Suppressor macrophage (primary cell): ENCODE measurements around the gene KCNQ1.

Experiments used
- DNase-seq, 4 experiments: peaks; one replicate each; pipeline ENCODE4 v3.0.0-alpha.2; 2020 to 2022

Gene KCNQ1

GRCh38 chr11:2750682-2751522 lies 306.1 kb downstream of the KCNQ1 start:
- DNase-seq, result no peak

- no peak for DNase-seq
Observed at GRCh38 chr11:2751523-2752203, 306.9 kb downstream of the KCNQ1 start.

DNA sequence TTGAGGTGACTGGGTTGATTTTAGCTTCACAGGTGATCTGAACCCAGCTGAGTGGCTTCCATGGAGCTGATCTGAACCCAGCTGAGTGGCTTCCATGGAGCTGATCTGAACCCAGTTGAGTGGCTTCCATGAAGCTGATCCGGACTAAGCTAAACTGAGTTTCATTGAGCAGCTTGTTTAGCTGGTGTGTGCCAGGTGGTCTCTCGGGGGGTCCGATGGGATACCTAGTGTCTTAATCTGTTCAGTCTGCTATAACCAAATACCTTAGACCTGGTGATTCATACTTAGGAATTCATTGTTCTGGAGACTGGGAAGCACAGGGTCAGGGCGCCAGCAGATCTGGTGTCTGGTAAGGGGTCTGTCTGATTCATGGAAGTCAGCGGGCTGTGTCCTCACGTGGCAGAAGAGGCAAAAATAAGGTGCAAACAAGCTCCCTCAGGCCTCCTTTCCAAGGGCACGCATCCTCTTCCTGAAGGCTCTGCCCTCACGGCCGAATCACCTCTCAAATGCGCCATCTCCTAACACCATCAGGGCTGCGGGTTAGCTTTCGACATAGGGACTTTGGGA lies 307.5 kb downstream of the KCNQ1 start:
- no peak for DNase-seq

DNA sequence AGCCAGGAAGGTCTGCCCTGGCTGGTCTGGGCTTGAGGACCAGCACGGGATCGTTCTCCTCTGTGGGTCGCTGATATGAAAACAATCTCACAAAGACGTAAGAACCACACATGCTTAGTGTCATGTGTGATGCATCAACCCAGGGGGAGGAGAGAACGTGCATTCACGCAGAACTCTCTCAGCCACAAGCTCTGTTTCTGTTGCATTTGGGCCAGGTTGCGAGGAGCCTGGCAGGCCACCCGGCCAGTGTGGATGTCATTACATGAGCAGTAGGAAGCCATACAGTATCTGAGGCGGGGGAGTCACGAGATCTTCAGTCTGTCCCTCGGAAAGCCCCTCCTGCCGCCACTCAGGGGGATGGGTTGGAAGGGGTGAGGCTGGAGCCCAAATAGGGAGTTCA lies 308.1 kb downstream of the KCNQ1 start:
- DNase-seq, result no peak

GRCh38 chr11:2754008-2754407 lies 309.2 kb downstream of the KCNQ1 start:
- no peak for DNase-seq

DNA sequence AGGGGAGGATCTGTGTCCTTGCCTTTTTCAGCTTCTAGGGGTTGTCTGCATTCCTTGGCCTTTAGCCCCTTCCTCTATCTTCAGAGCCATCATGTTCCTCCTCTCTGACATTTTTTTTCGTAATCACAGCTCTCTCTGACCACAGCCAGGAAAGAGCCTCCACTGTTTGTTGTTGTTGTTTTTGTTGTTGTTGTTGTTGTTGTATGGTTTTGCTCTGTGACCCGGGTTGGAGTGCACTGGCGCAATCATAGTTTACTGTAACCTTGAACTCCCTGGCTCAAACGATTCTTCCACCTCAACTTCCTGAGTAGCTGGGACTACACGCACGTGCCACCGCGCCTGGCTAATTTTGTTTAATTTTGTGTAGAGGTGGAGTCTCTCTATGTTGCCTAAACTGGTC lies 310.3 kb downstream of the KCNQ1 start:
- no peak for DNase-seq

DNA sequence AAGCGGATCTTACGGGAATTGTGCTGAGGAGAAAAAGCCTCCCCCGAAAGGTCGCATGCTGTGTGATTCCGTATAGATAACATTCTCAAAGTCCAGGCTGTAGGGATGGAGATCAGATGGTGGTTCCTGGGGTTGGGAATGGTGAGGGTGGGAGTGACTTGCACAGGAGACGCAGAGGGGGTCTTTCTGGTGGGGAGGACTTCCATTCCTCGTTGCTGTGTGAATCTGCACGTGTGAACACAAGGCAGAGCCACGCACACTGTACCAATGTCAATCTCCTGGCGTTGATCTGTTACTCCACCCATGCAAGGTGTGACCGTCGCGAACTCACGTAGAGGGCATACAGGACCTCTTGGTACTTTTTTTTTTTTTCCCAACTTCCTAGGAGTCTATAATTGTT lies 313.9 kb downstream of the KCNQ1 start:
- DNase-seq, result no peak

GRCh38 chr11:2759228-2760195 lies 314.7 kb downstream of the KCNQ1 start:
- no peak for DNase-seq

DNA sequence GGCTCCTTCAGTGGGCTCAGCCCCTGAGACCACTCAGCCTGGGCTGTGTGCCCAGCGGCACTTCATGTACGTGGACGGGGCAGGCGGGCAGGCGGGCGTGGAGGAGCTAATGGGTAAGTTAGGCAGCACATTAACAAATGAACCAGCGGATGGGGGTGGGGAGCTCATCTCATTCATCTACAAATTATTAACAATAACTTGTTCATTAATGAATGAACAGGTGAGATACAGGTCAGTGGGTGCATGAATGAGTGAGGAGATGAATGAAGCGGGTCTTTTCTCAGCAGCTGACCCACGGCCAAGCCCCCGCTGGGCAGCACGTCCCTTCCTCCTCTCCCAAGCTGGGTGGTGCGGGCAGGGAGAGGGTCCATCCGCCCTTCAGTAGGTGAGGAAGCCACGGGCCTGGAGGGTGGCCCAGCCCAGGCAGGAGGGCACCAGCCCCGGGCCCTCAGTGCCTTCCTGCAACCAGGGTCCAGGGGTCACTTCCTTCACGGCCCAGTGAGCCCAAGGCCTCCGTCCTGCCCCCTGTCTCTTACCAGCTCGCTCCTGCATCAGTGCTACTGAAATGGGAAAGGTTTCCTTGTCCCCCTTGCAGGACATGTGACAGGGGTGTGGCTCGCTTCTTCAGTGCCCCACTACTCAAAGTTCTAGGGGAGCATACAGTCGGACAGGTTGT lies 315.5 kb downstream of the KCNQ1 start:
- no peak for DNase-seq

- DNase-seq, result no peak
Observed at GRCh38 chr11:2761131-2762030, 316.6 kb downstream of the KCNQ1 start.

GRCh38 chr11:2762031-2762380 lies 317.2 kb downstream of the KCNQ1 start:
- no peak for DNase-seq

DNA sequence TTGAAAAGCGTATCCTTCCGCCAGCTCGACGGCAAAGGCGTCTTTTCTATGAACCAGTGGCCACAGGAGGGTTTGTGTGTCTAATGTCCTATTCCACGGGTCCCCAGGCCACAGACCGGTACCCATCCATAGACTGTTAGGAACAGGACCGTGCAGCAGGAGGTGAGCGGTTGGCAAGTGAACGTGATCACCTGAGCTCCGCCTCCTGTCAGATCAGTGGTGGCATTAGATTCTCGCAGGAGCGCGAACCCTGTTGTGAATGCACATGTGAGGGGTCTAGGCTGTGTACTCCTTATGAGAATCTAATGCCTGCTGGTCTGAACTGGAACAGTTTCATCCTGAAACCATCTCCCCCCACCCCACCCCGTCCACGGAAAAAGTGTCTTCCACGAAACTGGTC lies 317.6 kb downstream of the KCNQ1 start:
- DNase-seq, result no peak

DNA sequence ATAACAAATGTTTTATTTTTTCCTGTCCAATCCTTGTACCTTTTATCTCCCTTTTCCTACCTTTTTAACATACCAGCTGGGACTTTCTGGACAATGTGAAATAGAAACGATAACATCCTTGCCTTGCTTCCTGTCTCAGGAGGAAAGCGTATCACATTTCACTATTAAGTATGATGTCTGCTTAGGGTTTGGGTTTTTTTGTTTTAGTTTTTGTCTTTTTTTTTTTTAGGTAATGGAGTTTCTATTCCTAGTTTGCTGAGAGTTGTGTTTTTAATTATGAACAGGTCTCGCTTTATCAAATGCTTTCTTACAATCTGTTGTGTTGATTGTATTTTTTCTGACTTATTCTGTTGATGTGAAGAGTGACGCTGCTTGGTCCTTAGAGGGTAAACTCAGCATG lies 319.2 kb downstream of the KCNQ1 start:
- DNase-seq, result no peak

DNA sequence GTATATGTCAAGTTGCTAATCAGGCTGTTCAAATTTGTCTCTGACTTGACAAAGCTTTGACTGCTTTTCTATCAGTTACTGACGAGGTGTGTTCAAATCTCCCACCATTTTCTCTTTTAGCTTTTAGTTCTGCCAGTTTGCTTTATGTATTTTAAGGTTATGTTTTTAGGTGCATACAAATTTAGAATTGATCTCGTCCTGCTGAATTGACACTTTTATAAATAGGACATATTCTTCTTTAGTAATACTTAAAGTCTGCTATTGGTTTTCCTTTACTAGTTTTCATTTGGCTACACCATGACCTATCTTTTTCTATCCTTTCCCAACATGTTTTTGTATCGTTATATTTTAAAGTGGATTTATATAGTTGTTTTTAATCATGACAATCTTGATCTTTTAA lies 320.7 kb downstream of the KCNQ1 start:
- no peak for DNase-seq

- DNase-seq, result no peak
Observed at GRCh38 chr11:2766166-2766565, 321.4 kb downstream of the KCNQ1 start.

DNA sequence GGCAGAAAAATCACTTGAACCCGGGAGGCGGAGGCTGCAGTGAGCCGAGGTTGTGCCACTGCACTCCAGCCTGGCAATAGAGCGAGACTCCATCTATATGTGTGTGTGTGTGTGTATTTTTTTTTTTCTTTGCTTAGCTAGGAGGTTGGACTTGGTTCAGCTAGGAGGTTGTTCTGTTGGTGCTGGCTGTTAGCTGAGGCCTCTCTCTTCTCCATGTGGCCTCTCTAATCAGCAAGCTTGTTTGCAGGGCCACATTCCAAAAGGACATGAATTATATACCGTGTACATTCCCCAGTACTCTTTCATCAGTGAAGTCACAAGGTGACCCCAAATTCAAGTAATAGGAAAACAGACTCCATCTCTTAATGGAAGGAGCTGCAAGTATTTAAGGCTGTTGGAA lies 322.3 kb downstream of the KCNQ1 start:
- no peak for DNase-seq

DNA sequence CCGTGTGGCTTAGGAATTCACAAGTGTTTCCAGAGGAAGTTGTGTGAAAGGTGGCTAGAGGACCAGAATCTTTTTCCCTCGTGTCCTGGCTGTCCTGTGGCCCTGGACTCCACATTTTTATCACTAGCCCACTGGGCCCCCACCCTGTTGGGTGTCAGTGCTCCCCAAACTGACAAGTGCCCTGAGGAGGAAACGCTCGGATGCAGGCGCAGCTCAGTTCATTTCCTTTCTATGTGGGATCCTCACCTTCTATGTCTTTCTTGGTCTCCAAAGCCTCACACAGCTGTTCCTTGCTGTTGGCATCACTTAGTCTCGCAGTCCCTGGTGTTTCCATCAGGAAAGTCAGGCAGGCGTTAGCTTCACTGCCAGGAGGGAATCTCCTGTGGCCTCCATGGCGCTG lies 323.0 kb downstream of the KCNQ1 start:
- no peak for DNase-seq

GRCh38 chr11:2768471-2769408 lies 323.9 kb downstream of the KCNQ1 start:
- peak in 1 of 4 experiments; percentile 10 for DNase-seq

DNA sequence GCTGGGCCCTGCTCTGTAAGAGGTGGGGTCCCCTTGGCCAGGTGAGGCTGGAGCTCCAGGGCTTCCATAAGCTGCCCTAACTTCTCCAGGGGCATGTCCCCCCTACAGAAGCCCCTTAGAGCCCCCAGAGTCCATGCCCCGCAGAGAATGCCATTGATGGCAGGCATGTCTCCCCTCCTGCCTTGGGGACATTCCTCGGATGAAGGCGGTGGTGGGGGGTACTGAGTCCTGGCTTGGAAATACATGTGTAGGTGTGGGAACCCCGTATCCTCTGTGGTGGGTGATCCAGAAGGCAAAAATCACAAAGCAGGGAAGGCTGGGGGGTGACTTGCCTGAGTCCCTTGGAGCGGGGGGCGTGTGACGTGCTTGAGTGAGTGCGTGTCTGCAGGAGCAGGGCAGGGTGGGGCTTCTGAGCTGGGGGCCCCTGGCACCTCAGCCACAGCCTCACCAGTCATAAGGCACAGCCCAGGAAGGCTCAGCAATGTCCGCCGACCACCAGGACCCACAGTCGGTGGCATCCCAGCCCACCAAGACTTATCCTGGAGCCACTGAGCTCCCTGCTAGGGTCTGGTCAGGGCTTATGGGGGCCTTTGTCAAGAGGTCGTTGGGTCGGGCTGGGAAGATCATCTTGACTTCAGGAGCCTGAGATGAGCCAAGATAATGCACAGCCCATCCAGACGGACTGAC lies 324.7 kb downstream of the KCNQ1 start:
- DNase-seq, result no peak
